Measurements from ENCODE around the gene FBXO45.
"Not testable (repeated sequence)": the region's sequence is repeated elsewhere in the genome, so short reads cannot be mapped to it uniquely, and the experiment has no call there.

- TF ChIP-seq, protein P1, sequence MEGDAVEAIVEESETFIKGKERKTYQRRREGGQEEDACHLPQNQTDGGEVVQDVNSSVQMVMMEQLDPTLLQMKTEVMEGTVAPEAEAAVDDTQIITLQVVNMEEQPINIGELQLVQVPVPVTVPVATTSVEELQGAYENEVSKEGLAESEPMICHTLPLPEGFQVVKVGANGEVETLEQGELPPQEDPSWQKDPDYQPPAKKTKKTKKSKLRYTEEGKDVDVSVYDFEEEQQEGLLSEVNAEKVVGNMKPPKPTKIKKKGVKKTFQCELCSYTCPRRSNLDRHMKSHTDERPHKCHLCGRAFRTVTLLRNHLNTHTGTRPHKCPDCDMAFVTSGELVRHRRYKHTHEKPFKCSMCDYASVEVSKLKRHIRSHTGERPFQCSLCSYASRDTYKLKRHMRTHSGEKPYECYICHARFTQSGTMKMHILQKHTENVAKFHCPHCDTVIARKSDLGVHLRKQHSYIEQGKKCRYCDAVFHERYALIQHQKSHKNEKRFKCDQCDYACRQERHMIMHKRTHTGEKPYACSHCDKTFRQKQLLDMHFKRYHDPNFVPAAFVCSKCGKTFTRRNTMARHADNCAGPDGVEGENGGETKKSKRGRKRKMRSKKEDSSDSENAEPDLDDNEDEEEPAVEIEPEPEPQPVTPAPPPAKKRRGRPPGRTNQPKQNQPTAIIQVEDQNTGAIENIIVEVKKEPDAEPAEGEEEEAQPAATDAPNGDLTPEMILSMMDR (IDR thresholded peaks at IDR 0.05), result not testable (repeated sequence)
- not testable (repeated sequence) for TF ChIP-seq POLR2A (IDR thresholded peaks at IDR 0.05)
Observed at GRCh38 chr3:196637941-196638340, 69.5 kb downstream of the FBXO45 start.
